NCI-H146 (cell line): Measurements from ENCODE around the gene SH3BGRL2.
A peak's percentile ranks its signal among the peaks of the same experiment; 100 is the strongest.

Source experiments
- DNase-seq: peaks from one replicate; lab custom pipeline; 2025; lab: John Stamatoyannopoulos, UW

The SH3BGRL2 gene

DNA sequence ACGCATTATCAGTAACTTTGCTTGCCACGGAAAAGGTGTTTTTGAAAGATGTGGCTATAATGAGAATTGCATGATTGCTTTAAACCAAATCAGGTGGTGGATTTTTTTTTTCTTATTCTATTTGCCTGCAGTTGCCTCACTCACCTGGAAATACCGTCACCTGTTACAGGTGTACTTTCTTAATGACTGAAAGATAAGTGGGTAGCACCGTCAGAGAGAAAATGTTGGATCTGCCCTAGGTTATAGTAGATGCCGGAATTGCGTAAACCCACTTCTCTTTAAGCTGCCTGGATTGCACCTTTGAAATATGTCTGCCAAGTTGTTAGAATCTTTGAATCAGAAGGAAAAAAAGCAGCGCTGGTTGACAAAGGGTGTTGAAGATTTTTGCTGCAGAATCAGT, 68.5 kb downstream of the SH3BGRL2 start:
- no peak for DNase-seq

DNA sequence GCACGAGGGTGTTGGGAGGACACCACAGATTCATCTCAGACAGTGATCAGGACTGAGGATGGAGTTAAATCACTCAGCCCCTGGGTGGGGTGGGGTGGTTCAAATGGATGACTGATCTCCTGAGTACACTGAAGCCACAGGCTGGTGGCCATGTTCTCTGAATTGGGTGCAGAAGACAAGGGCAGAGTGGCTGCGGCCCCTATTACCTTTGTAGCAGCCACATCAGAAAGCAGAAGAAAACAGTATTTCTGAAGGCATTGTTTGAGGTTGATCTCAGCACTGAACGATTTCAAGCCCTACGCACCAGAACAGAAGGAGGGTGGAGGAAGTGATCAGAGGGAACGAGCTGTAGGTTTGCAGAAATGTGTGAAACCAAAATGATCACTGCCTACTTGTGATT, 71.6 kb downstream of the SH3BGRL2 start:
- no peak for DNase-seq

DNA sequence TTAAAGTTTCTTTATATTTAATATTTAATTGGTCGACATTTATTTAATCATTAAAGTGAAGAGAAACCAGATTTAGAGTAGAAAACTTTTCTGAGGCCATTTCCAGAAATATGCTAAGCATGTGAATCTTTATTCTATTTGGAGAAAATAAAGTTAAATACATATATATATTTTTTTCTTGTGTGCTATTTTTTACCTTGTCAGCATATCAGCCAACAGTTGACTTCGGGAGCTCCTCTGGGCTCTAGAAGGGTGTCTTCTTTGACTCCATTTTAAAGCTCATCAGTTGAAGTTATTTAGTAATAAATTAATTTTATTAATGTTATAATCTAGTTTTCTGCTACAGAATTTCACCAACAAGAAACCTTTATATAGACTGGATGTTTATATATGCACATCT, 73.1 kb downstream of the SH3BGRL2 start:
- DNase-seq = no peak

DNA sequence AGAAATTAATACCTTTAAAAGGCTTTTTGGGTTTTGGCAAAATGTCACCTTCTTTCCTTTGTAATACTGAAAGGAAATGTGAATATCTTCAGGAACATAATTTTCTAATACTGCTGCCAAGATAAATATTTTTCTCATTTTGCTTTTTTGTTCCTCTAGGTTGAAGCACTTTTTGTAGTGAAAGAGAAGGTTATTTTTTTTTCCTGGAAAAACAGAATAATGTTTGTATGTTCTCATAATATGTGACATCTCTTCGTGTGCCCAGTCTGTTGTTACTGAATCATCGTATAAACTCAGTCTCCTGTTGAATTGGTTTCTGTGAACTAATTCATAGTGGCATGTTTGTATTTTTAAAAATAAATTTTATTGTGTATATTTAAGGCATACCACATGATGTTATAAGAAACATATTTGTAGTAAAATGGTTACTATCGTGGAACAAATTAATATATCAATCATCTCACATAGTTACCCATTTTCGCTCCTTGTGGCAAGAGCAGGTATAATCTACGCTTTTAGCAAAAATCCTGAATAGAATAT, 74.4 kb downstream of the SH3BGRL2 start:
- no peak for DNase-seq

DNA sequence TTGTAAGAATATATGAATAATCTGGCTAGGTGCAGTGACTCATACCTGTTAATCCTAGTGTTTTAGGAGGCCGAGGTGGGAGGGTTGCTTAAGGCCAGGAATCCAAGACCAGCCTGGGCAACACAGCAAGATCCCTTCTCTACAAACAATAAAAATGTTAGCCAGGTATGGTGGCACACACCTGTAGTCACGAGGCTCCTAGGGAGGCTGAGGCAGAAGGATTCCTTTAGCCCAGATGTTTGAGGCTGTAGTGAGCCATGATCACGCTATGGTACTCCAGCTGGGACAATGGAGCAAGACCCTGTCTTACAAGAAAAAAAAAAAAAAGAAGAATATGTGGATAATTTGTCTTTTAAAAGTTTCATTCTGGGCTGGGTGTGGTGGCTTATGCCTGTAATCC, 75.4 kb downstream of the SH3BGRL2 start:
- no peak for DNase-seq

DNA sequence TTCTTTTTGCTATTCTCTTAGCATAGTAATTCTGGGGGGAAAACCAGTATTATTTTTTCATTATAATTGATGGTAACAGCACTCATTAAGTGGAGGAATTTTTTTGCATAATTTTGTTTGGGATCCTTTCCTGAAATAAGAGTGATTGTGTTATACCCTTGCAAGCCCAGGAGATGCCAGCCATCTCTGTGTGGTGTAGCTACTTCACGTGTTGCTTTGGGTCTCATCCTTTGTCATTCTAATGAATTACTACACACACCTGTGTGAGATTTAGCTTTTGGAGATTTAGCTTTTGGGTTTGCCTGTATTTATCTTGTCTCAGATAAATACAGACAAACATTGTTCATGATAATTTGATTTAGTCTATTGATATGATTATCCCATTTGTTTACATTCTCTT, 76.5 kb downstream of the SH3BGRL2 start:
- no peak for DNase-seq

DNA sequence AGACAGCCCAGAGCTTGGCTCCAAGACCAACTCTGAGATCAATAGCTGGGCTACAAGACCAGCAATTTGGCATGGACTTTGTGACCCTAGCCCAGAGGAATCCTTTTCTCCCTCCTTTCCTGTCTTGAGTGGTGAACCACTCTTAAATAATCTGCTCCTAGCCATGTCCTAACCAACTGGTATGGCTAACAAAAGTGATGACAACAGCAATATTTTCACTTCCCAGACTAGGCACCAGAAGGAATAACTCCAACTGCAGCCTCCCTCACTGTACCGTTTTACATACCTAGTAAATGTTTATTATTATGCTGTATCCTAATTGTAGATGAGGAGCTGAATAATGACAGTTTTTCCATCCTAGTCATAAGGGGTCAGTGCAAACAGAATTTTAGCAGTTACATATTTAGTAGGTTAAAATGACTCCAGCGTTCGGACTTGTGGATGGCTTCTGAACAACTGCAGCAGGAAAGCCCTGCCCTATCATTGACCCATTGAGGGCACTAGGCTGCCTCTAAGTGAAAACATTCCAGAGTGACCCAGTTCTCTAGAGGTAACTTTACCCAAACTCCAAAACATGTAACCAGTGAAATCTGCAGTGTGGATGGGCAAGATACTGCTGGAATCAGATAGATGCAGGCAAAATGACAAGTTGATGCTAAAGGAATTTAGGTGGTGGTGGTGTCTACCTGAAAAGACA, 77.1 kb downstream of the SH3BGRL2 start:
- DNase-seq = no peak

DNA sequence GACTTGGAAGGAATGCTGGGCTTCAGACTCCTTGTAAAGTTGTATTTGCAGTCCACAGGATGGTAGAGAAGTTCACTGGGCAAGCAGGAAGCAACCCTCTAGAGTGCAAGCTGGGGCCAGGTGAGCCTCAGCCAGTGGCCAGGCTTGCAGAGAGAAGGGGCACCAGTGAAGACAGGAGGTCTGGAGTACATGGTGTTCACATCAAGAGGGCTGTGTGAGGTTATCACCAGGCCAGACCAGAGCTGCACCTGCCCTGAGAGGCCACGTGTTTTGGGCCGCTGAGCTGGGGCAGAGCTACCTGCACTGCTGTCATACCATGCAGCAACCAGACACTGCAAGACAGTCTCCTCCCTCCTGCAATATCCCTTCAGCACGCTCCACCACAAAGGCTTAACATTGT, 79.0 kb downstream of the SH3BGRL2 start:
- DNase-seq = peak; percentile 38

DNA sequence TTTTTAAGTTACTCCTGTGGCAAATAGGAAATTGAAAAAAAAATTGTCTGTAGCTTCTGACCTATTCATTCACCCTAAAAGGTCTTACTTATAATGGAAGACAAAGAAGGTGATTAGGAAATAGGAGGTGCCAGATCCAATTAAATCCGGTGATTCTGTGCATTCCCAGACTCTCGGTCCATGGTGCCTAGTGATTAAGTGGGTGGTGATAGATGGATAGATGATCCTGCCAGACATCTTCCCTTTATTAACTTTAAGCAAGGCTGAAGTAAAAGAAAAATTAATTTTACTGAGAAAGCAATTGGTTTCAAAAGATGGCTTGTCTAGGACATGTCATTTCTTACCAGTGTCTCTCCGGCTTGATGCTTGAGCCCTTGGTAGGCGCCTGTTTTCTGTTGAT, 80.0 kb downstream of the SH3BGRL2 start:
- no peak for DNase-seq

DNA sequence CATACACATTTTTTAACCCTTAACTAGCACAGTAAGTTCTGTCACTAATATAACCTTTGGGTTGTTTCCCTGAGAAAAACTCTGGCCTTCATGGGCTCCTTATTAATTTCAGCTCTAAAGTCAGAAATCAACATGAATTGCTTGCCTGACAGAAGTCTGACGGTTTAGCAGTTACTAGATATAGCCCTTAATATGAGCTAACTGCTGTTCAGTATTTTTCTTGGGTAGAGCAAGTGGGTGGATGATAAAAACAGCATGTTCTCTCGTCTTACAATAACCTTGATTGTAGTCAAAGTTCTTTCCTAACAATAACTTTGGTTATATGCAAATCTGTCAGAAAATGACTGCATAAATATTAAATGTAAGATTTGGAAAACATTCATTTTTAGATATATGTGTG, 81.0 kb downstream of the SH3BGRL2 start:
- DNase-seq = no peak

DNA sequence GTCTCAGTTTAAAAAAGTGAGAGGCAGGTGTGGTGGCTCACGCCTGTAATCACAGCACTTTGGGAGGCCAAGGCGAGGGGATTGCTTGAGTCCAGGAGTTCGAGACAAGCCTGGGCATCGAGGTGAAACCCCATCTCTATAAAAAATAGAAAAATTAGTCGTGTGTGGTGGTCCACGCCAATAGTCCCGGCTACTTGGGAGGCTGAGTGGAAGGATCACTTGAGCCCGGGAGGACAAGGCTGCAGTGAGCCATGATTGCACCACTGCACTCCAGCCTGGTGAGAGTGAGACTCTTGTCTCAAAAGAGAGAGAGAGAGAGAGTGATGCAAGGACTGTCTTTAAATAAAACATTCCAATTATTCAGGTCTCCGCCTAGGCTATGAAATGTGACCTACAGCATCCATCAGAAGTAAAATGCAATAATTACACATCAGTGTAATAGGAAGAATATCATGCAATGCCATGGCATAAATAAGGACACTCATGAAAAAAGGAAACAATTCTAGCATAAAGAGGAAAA, 81.5 kb downstream of the SH3BGRL2 start:
- DNase-seq = no peak

DNA sequence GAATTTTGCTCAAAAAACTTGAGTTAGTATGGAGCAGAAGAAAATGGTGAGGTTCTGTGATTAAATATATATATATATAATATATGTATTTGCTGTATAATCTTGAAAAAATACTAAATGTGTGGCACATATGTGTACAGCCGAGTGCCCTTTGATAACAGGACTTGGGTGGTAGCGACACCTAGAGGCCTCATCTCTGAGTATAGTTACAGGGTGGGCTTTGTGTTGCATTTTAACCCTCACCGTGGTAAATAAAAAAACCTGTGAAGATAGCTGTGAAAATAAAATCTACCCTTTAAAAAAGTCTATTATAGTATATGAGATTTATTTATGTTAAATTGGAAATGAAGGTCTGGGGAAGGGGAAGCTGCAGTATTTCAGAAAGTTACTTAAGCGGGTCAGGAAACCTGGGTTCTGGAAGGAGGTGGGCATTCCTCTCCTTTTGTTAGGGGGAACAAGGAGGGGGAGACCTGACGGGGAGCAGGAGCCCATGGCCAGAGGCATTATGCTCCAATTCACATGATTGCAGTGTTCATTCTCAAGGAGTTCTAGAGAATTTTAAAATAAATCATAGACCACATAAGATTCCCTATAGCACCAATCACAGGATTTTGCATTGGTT, 82.7 kb downstream of the SH3BGRL2 start:
- DNase-seq = peak; percentile 50

DNA sequence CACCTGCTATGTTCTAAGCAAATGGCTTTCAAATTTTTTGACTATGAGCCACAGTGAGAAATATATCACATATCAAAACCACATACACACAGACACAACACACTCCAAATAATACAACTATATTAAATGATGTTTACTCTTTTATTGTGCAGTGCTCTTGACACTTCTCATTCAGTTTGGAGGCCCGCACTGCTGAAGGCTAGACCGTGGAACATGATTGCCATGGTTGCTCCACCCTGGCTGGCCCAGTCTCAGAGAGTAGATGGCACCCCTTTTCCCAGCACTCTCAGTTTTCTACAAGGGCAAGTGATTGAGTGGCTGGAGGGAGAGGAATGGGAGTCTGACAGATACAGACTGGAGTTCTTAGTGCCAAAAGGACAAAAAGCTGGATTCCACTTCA, 86.9 kb downstream of the SH3BGRL2 start:
- no peak for DNase-seq

DNA sequence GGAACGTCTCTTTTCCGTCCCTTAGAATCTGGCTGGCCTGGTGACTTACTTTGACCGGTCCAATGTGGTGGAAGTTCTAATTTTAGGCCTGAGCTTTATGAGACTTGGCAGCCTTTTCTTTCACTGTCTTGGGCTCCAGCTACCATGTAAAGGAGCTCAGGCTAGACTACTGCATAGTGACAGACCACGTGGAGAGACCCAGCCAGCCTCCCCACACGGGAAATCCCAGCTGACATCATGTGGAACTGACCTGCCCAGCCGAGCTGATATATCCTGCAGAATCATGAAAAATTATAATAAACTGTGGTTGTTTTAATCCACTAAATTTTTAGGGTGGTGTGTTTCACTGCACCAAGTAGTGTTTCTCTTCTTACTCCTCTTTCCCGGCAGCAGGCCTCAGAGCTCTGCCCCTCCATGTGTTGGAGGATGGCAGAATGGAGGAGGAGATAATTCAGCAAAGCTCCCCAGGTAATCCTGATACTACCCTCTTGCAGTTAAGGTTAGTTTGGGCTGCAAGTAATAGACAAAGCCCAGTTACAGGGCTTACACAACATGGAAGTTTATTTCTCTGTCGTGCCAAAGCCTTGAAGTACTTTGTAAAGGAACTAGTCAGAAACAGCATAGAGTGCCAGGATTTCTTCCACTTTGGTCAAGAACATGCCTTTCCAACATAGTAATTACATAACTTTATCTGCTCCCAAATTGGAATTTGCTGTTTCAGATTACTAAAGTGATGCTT, 87.5 kb downstream of the SH3BGRL2 start:
- DNase-seq = no peak

DNA sequence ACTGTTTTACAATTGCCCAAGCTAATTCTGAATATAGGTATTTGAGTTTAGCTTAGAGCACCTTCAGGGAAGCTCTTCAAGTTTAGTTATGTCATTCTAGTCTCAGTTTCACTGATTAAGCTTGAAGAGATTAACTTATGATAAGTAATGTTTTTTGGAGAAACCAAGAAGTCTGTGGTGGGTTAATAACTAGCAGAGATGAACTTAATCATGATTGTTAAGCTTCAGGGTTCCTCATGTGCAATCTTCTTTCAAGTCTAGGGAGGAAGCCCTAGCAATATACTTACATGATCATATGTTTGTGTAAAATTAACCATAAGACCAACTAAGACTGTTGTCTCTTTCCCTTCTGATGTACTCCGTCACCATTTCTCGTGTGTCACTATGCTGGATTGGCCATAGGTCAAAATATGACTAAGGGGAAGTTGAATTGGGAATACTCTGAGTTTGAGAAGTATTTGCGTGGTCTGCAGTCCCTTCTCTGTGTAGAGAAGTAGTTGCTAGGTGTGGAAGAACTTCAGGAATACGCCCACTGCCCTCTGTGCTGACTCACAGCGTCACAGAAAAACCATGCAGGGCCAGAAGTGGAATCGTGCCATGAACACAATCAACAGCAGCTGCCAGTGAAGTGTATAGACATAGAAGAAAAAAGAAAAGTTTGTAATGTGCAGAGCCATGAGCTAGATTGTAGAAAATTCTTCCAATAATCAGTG, 88.3 kb downstream of the SH3BGRL2 start:
- DNase-seq = no peak

DNA sequence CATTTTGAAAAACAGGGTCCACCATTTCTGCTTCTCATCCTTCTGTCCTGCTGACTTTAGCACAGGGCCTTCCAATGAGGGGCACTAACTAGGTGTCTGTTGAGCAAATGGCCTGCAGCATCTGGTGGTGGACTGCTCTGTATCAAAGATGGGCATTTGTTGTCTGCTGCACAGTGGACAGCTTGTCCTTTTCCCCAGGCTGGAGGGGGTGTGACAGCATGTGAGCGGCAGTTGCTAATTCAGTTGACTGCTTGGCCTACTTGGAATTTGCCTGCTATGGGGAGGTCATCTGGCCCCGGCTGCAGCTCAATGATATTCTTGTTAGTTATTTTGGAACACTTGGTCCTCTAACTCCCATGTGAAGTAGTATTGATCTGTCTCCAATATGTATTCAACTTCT, 93.7 kb downstream of the SH3BGRL2 start:
- DNase-seq = no peak

DNA sequence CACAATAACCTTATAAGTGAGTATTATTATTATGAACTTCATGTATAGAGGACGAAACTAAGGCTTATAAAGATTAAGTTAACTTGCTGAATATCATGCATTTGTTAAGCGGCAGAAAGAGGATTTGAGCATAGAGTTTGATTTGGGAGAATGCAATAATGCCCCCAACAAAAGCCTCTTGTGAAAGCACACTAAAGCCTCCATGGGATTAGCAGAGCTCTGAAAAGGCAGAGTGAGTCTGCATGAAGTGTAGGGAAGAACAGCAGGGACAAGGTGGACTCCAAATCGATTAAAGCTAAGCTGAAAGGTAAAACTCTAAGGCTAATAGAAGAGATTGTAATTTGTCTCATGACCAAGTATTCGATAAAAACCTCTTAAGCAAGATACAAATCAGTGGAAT, 100.3 kb downstream of the SH3BGRL2 start:
- no peak for DNase-seq

DNA sequence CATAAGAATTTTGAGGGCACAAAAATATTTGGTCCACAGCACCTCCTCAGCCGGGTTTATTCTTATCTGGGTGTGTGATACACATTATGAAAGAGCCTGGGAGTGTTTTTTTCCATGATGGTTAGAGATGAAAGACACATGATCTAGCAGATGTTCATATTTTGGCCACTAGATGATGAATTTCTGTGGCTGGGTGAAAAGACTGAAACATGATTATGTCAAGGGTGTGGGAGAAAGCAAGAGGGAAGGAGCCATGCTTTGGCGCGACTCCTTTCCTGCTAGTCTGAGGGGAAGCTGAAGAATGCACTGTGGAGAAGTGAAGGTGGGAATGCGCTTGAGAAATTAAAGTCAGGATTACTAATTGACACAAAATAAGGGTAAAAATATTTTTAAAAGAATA, 102.3 kb downstream of the SH3BGRL2 start:
- DNase-seq = no peak

DNA sequence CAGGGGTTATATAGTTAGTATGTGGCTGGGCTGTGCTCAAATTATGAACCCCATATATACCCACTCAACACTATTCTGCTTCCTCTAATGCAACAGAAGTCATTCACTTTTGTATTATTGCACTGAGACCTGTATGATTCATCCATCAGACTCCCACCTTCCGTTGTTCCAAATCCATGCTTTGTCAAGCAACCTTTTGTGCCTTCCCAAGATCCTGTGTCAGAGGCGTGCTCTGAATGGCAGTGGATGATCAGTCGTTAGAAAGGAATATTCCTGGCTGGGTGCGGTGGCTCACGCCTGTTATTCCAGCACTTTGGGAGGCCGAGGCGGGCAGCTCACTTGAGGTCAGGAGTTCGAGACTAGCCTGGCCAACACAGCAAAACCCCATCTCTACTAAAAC, 103.2 kb downstream of the SH3BGRL2 start:
- DNase-seq = no peak

DNA sequence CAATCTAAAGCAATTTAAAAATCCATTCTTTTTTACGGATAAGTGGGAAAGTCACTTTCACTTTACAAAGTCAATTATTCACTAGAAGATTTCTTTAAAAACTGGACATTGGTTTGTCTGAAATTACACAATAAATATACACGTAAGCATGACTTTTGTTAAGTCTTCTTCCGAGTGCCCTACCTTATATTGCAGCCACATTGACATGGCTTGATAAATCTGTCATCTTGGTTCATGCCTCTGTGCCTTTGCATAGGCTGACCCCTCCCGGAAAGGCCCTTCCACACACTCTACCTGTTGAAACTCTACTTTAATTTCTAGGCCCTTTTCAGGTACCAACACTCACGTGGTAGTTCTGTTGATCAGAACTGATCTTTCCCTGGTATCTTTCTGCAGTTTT, 104.1 kb downstream of the SH3BGRL2 start:
- DNase-seq = no peak

DNA sequence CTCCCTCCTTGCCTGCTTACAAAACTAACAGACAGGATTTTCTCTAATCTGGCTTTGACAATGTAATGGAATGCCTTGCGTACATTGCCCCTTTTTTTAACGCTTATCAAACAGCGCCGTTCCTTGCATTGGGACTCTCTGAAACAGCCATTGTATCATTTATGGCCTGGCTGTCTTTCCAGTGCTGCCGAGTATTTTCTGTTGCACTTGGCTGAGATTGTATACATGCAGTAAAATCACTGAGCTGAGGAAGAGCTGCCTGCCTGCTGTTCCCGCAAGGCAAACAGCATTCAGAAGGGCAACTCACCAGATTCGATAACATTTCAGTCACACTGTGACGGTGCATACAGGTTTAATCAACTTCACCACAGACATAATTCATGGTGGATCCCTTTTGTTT, 106.0 kb downstream of the SH3BGRL2 start:
- DNase-seq = peak; percentile 48

DNA sequence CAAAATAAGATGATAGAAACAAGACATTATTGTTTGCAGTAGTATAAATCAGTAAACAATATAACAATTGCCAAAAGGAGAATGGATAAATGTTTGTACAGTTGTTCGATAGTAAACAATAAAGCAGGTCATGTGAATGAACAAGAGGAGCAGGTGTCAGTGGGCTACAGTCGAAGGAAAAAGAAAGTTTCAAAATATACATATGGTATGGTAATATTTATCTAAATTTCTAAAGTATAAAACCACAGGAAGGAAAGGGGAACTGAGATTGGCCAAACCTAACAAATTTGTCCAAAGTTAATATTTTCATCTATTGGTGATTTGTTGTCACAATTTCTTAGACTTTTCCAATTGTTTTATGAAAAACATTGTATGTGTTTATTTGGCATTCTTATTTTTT, 110.9 kb downstream of the SH3BGRL2 start:
- no peak for DNase-seq
